Loucy (cell line): Measurements from ENCODE around the gene MYOM3.
"Not testable (repeated sequence)": the region's sequence is repeated elsewhere in the genome, so short reads cannot be mapped to it uniquely, and the experiment has no call there.

Source experiments
- H2AFZ ChIP-seq: fragments of 200-600 bp; sonication (generic); 2 replicates; pipeline ENCODE4 v1.6.0; 2016; ENCODE audit warnings: antibody characterized with exemption, mild to moderate bottlenecking, low read length, moderate library complexity
- H3F3A ChIP-seq: fragments of 200-600 bp; 2 replicates; pipeline ENCODE4 v1.6.0; 2016; ENCODE audit warnings: antibody characterized with exemption, low read depth, mild to moderate bottlenecking
- H3K27me3 ChIP-seq: fragments of 200-600 bp; sonication (generic); 2 replicates; pipeline ENCODE4 v1.6.1; 2014; ENCODE audit warnings: low read length, mild to moderate bottlenecking; ENCODE audit not compliant: insufficient read depth, poor library complexity, severe bottlenecking
- H3K36me3 ChIP-seq: fragments of 200-600 bp; sonication (generic); 2 replicates; pipeline ENCODE4 v1.6.1; 2016; ENCODE audit warnings: low read length; ENCODE audit not compliant: insufficient read depth
- H3K4me1 ChIP-seq: fragments of 200-600 bp; sonication (generic); 2 replicates; pipeline ENCODE4 v1.5.1; 2014; ENCODE audit warnings: low read length, mild to moderate bottlenecking; ENCODE audit not compliant: insufficient read depth, poor library complexity, severe bottlenecking
- H3K4me2 ChIP-seq: fragments of 200-600 bp; sonication (generic); 2 replicates; pipeline ENCODE4 v1.6.0; 2014; ENCODE audit warnings: antibody characterized with exemption, low read length, low read depth, mild to moderate bottlenecking; ENCODE audit not compliant: poor library complexity, severe bottlenecking
- H3K4me3 ChIP-seq: fragments of 200-600 bp; sonication (generic); 2 replicates; pipeline ENCODE4 v1.5.1; 2014; ENCODE audit warnings: low read length, mild to moderate bottlenecking, mixed read lengths; ENCODE audit not compliant: poor library complexity, severe bottlenecking
- H3K79me2 ChIP-seq: fragments of 200-600 bp; sonication (generic); 2 replicates; pipeline ENCODE4 v1.6.1; 2014; ENCODE audit warnings: low read length; ENCODE audit not compliant: insufficient read depth
- H3K9ac ChIP-seq: fragments of 200-600 bp; sonication (generic); 2 replicates; pipeline ENCODE4 v1.6.0; 2014; ENCODE audit warnings: mild to moderate bottlenecking, low read depth, low read length, moderate library complexity; ENCODE audit not compliant: poor library complexity, severe bottlenecking
- H3K9me2 ChIP-seq: fragments of 200-600 bp; sonication (generic); replicated peaks from 2 replicates; pipeline ENCODE4 v1.6.1; 2016; ENCODE audit warnings: low read depth, low read length, mixed read lengths
- H3K9me3 ChIP-seq: fragments of 200-600 bp; sonication (generic); 2 replicates; pipeline ENCODE4 v1.6.1; 2014; ENCODE audit warnings: mild to moderate bottlenecking, antibody characterized with exemption, low read length, low read depth; ENCODE audit not compliant: insufficient read depth
- H4K20me1 ChIP-seq: fragments of 200-600 bp; sonication (generic); 2 replicates; pipeline ENCODE4 v1.6.0; 2014; ENCODE audit warnings: antibody characterized with exemption, low read length, mild to moderate bottlenecking; ENCODE audit not compliant: insufficient read depth, poor library complexity, severe bottlenecking
- EZH2phosphoT487 ChIP-seq: fragments of 200-600 bp; IDR thresholded peaks from 2 replicates; pipeline ENCODE4 v1.6.1; 2018; ENCODE audit warnings: antibody characterized with exemption, mild to moderate bottlenecking, moderate library complexity, borderline replicate concordance
- TF ChIP-seq, protein P1 (sequence below): fragments of 200-600 bp; sonication (generic); conservative IDR thresholded peaks from 2 replicates; pipeline ENCODE4 v1.5.1; 2014; ENCODE audit warnings: mild to moderate bottlenecking, antibody characterized with exemption, low read length

The MYOM3 gene

DNA sequence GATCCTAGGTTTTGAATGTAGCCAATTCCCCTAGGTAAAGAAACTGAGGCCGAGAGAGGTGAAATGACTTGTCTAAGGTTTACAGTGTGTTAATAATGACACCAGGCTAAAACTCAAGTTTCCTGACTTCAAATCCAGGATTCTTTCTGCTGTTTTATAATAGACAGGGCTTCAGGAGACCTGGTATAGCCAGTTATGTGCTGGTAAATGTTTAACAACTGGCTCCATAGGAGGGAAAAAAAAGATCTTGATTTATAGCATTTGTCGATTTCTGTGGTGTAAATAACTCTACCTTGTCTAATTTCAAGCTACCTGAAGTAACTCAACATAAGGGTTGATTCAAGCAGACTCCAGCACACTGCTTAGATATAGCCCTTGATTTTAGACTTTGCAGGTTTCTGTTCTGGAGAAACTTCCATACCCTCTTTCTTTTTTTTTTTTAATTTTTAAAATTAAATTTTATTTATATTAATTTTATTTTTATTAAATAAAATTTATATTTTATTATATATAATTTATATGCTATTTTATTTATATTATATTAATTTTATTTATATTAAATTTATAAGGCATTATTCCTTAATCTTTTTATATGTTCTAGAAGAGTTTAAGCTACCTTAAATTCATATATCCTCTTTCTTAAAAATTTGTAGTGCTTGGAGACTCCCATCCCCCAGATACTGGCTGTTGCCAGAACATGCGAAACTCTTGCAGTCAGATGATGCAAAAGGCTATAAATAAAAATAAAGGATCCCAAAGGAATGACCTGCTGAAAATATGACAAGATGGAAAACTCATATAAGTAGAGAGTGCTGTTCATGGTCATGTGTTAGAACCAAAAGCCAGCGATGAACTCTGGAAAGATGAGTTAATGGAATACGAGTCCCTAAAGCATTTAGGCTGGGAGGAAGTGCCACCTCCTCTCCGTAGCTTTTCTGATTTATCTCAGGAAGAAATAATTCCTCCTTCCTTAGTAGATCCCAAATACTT lies 96.4 kb downstream of the MYOM3 start:
- no peaks in the 10 kb centered on the region for H3K9me2 ChIP-seq
- no peaks in the 10 kb centered on the region for H3K4me1 ChIP-seq
- no peak overlapping the region for H3K9ac ChIP-seq
- no peak overlapping the region for H2AFZ ChIP-seq
- H3K79me2 ChIP-seq: no peaks in the 10 kb centered on the region
- no peak overlapping the region for H3K4me2 ChIP-seq
- H3K27me3 ChIP-seq: no peaks in the 10 kb centered on the region
- no peaks in the 10 kb centered on the region for H3F3A ChIP-seq
- no peaks in the 10 kb centered on the region for H4K20me1 ChIP-seq
- no peak overlapping the region for H3K4me3 ChIP-seq
- no peak for TF ChIP-seq EZH2phosphoT487
- TF ChIP-seq, protein P1, sequence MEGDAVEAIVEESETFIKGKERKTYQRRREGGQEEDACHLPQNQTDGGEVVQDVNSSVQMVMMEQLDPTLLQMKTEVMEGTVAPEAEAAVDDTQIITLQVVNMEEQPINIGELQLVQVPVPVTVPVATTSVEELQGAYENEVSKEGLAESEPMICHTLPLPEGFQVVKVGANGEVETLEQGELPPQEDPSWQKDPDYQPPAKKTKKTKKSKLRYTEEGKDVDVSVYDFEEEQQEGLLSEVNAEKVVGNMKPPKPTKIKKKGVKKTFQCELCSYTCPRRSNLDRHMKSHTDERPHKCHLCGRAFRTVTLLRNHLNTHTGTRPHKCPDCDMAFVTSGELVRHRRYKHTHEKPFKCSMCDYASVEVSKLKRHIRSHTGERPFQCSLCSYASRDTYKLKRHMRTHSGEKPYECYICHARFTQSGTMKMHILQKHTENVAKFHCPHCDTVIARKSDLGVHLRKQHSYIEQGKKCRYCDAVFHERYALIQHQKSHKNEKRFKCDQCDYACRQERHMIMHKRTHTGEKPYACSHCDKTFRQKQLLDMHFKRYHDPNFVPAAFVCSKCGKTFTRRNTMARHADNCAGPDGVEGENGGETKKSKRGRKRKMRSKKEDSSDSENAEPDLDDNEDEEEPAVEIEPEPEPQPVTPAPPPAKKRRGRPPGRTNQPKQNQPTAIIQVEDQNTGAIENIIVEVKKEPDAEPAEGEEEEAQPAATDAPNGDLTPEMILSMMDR: no peak
- no peaks in the 10 kb centered on the region for H3K36me3 ChIP-seq
- no peaks in the 10 kb centered on the region for H3K9me3 ChIP-seq

DNA sequence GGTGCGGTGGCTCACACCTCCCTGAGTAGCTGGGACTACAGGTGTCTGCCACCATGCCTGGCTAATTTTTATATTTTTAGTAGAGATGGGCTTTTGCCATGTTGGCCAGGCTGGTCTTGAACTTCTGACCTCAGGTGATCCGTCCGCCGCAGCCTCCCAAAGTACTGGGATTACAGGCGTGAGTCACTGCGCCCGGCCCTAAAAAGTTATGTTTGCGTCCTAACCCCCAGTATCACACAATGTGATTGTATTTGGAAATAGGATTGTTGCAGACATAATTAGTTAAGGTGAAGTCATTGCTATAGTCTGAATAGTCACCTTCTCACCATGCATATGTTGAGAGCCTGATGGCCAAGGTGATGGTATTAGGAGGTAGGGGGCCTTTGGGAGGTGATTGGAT lies 99.1 kb downstream of the MYOM3 start:
- not testable (repeated sequence) for H3K4me3 ChIP-seq, H3K4me1 ChIP-seq, H3K4me2 ChIP-seq

DNA sequence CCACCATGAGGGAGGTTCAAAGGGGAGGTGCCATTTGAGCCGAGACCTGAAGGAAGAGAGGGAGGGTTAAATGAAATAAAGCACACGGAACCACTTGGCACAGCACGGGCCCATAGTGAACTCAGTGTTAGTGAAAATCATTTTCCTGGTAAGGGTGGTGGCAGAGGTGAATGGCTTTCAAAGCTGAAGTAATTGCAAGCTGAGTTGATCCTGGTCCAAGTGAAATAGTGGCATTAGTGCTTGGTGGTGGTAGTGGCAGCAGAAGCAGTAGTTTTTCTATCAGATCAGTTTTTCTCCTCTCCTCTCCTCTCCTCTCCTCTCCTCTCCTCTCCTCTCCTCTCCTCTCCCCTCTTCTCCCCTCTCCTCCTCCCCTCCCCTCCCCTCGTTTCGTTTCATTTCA lies 101.3 kb downstream of the MYOM3 start:
- no peak overlapping the region for H3K4me3 ChIP-seq
- no peaks in the 10 kb centered on the region for H3K27me3 ChIP-seq
- no peaks in the 10 kb centered on the region for H4K20me1 ChIP-seq
- H3K9me3 ChIP-seq: no peaks in the 10 kb centered on the region
- H3K4me1 ChIP-seq: no peaks in the 10 kb centered on the region
- no peak for TF ChIP-seq EZH2phosphoT487
- TF ChIP-seq, protein P1: no peak
- no peaks in the 10 kb centered on the region for H3K36me3 ChIP-seq
- no peaks in the 10 kb centered on the region for H3K79me2 ChIP-seq
- no peak overlapping the region for H2AFZ ChIP-seq
- no peak overlapping the region for H3K4me2 ChIP-seq
- H3F3A ChIP-seq: no peaks in the 10 kb centered on the region
- H3K9ac ChIP-seq: no peak overlapping the region
- H3K9me2 ChIP-seq: no peaks in the 10 kb centered on the region

More for the DNA sequence above, 99.1 kb downstream of the MYOM3 start:
- H3K9ac ChIP-seq, H3K9me3 ChIP-seq, H3K79me2 ChIP-seq, H2AFZ ChIP-seq, H4K20me1 ChIP-seq, H3K36me3 ChIP-seq, H3K9me2 ChIP-seq, H3K27me3 ChIP-seq, H3F3A ChIP-seq: not testable (repeated sequence)
